Right ventricle myocardium inferior (tissue), 1 donor: ENCODE results near the gene SALL4. TPM values are rescaled to one million over a fixed set of nuclear protein-coding genes. Genes with fewer than 3 reads are reported as not detected.
"Not testable (repeated sequence)": the region's sequence is repeated elsewhere in the genome, so short reads cannot be mapped to it uniquely, and the experiment has no call there.

Experiments
- ATAC-seq: fragments of 200-7000 bp; cut with Tn5 transposase; one replicate; pipeline ENCODE4 v1.9.1; 2020; ENCODE audit warnings: mild to moderate bottlenecking, moderate library complexity
- DNase-seq: peaks from one replicate; pipeline ENCODE4 v3.0.0; 2021; ENCODE audit errors: missing footprints
- intact Hi-C: fragments of 100-400 bp; cut with DNase I; formaldehyde crosslinking; loops from one replicate; pipeline ENCODE4 v1.11.0; 2022
- total RNA-seq: library from RNA; stranded (reverse); fragmentation: NEBNext Ultra II Directional; extraction: Animal tissue kit (Norgen Biotek cat#: 25700); gene quantifications from one replicate; pipeline ENCODE4 v1.2.1, GENCODE V29; 2021
- donor health status: DM: no; HTN: yes; CAD: no; lungs with severe emphysema.

Gene SALL4
- total RNA-seq, 1 donor from 2014 or later, result 0.19 TPM

DNA sequence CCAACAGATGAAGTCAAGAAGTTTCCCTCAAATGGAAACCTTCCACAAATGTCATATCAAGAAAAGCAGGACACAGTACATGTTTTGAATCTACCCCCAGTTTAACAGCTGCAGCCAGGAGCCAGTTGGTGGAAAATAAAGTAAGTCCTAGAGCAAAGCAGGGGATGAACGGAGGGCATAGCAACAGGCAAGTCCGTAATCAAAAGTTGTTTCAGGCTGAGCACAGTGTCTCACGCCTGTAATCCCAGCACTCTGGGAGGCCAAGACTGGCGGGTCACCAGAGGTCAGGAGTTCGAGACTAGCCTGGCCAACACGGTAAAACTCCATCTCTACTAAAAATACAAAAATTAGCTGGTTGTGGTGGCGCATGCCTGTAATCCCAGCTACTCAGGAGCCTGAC lies 2.4 kb upstream of the SALL4 start:
- ATAC-seq (no peak), DNase-seq (no peak)
- intact Hi-C loops, result no loop called here

DNA sequence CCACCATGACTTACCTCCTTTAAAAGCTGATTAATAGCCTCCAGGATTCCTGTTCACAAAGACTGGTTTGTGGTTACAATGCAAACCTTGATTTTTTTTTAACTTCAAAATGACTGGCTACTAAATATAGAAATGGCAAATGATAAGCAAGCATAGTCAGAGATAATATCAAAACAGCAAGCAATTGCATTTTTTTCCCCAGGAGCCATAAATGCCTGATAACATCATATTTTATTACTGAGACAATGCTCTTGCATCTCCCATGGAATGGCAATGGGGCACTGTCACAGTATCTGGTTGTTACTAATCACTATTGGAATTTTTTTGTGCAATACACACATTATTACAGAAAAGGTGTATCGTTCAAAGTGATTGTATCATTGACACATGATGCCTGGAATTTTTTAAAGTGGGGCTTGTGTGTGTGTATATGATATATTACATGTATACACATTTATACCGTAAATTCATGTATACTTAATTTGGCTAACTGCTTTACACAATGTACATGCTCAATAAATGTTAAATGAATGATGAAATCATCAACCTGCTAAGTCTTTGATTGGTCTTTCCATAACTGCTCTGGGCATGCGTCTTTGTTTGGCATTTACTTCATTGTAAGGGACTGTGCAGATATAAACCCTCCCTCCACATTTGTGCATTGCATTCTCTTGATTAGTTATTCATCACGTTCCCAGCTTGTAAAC lies 980 bp upstream of the SALL4 start:
- DNase-seq, result no peak
- ATAC-seq, result no peak
- intact Hi-C loops, result no loop called here

DNA sequence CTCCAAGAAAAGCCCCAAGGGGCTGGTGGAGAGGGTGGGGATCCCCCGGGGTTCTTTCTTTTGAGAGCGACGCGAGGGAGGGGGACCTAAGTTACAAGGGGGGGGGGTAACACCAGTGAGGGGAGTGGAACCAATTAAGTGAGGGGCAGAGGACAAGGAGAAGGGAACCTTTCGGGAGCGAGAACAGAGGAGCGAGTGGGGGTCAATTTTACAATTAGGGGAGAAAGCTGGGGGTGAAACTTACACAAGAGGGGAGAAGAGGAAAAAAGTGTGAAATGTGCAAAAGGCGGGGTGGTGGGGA lies 548 bp downstream of the SALL4 start:
- ATAC-seq, result no peak
- intact Hi-C loops, result no loop called here

DNA sequence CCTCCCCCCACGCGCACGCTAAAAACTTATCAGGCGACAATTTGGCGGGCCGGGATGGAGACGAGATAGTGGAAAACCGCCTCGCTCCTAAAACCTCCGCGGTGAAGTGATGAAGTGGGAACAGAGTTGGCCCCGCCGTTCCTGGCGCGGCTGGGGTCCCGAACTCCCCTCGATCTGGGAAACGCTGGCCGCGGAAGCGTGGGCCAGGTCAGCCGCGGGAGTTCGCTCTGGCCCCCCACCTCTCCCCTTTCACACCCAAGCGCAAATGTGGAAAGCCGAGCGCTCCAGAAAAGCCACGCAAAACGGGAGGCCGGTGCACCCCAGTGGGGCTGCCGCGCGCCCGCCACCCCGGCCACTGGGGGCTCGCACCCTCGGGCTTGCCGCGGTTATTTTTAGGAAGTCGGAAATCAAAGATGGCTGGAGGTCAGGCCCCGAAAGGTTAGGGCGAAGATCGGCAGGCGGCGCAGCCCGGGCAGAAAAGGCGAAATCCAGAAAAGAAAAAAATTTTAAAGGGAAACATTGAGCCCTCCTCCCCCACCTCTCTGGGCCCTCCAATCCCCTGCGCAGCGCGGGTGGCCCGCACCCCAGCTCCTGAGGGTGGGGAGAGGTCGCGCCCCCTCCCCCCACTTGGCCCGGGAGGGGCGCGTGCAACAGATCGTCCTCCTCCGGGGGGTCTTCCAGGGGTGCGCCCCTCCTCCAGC lies 1.0 kb downstream of the SALL4 start:
- DNase-seq (no peak), ATAC-seq (peak; percentile 10)
- intact Hi-C loops, result no loop called here

More for the DNA sequence above, 548 bp downstream of the SALL4 start:
- DNase-seq, result no peak

DNA sequence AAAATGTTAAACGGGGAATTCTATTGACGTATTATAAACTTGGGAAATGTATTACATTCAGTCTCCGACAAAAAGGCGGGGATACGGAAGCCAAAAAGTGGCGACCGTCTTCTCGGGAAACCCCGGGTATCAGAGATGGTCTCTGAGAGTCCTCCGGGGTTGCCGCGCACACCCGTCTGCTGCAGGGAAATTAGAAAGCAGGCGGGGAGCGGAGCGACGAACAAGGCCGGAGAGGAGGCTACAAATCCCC lies 1.5 kb downstream of the SALL4 start:
- intact Hi-C loops, result no loop called here
- ATAC-seq (no peak), DNase-seq (no peak)

DNA sequence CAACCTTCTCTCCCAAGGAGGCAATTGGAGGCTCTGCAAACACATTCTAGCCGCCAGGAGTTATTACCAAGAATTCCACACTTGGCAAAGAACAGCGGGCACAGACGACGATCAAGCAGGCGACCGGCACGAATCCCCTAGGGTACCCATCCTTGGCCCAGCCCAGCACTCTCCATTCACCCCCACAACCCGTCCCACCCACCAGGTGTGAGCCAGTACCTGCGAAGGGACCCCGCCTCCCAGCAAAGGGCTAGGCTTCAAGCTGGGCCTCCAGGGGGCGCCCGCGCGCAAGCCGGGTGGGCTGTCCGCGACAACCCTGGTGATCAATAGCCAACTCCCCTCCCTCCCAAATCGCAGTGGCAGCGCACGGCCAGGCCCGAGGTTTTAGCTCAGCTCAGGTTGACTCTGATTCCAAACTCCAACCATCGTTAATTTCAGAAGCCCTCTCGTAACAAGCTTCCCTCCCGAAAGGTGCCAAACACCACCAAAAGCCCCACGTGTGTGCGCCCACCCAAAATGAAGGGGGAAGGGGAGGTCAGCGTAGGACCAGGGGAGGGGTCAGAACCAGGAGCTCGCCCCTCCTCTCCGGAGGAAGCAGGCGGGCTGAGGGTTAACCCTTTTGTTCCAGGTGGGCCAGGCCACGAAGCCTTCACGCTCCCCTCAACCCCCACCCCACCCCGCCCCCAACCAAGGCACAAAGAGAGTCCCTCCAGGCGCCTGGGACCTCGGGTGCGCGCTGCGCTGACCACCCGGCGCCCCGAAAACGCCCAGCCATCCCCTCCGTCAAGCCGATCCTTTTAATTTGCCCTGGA lies 2.1 kb downstream of the SALL4 start:
- DNase-seq, result no peak
- intact Hi-C loops, result no loop called here
- no peak for ATAC-seq

DNA sequence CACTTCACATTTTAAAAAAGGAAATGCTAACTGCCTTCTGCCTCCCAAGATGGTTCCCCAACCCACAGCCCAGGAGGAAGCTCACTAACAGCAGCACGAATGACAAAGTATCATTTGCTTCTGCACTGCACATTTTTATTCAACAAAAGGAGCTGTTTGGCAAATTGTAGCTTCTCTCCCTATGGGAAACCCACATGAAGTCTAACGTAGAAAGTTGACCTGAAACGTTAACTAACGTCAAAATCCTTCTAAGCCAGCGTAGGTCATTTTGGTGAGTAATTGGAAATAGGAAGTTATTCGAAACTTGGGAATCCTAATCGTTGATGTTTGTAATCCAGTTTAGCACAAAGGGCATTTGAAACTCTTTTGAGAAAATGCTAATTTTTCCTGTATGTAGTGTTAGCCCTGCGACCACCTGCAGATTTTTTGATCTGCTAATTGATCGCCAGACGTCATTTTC lies 2.9 kb downstream of the SALL4 start:
- no peak for DNase-seq
- intact Hi-C loops, result no loop called here
- no peak for ATAC-seq

DNA sequence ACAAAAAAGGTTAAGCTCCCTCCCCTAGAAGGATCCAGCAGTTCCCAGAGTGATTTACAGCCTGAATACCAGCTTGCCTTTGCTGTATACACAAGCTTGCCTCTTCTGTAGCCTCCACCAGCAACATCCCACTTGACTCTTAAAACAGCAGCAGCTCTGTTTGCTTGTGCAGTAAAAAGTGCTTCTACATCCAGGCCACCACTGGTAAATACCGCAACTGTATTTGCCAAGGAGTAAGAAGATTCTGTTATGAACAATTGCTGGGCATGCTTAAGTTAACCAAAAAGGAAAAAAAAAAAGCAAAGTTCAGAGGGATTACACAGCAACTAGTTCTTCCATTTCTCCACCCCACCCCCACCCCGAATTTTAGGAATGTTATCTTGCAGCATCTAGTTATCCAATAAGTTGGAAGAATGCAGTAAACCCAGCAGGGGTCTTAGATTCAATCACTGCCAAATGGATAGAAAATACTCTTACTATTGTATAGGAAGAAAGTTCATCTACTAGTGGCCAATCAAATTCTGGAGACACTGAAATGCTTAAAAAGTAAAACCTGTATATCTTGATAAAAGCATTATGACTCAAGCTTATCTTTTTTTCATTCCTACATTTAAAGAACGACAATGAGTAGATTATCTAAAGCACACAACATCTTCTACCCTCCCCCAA lies 4.8 kb downstream of the SALL4 start:
- DNase-seq, result no peak
- intact Hi-C loops, result no loop called here
- no peak for ATAC-seq

DNA sequence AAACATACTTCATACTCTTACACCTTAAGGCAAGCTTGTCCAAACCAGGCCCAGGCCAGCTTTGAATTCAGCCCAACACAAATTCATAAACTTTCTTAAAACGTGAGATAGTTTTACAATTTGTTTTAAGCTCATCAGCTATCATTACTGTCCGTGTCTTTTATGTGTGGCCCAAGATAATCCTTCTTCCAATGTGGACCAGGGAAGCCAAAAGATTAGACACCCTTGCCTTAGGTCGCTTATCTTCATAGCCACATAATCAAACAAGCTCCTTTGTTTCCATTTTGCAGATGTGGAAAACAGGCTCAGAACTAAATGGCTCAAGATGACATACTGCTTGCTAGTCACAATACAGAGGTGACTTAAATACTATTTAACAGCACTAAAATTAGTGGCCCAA lies 6.0 kb downstream of the SALL4 start:
- DNase-seq (no peak), ATAC-seq (no peak)
- intact Hi-C loops, result no loop called here

DNA sequence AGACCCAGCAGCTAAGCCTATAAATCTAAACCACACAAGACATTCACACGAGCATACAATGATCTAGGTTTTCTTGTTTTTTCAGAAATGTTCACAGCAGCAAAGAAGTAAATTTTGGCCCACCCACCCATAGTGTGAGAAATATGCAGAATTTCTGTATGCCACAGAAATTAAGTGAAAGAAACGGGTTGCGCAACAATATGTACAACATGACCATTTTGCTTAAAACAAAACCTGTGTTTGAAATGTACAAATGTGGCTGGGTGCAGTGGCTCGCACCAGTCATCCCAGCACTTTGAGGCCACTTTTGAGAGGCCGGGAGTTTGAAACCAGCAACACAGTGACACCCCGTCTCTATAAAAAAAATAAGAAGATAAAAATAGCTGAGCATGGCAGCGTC lies 9.4 kb downstream of the SALL4 start:
- intact Hi-C loops, result no loop called here
- DNase-seq (no peak), ATAC-seq (no peak)

DNA sequence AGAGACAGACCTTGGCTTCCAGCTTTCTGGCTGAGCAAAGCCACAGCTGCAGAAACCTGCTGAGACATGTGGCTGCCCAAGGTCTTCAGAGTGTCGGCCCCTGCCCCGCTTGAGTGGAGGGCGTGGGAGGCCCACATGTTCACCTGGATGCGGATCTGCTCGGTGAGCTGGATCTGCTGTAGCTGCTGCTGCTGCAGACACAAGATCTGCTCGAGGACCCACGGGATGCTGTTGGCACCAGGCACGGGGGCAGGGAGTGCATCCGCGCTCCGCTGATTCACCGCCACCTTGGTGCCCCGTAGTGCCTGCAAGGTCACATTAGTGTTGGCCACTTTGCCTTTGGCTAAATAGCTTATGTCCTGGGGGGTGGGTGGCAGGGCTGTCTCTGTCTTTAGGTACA lies 10.7 kb downstream of the SALL4 start:
- DNase-seq (no peak), ATAC-seq (no peak)
- intact Hi-C loops, result no loop called here

DNA sequence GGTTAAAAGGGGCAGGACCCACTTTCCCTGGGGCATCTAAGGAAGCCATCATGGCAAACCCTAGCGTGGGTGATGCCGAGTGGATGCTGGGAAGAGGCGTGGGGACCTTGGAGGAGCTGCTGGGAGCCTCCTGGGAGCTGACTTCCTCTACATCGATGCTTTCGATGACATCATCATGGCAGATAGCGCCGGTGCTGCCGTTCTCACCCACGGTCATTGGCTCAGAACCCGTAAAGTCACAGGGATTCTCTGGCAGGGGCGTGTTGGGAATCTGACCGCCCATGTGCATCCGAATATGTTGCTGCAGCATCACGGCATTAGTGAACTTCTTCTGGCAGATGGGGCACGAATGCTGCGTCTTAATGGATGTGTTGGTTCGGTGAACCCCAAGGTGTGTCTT lies 12.1 kb downstream of the SALL4 start:
- no peak for DNase-seq
- no peak for ATAC-seq
- intact Hi-C loops, result no loop called here

DNA sequence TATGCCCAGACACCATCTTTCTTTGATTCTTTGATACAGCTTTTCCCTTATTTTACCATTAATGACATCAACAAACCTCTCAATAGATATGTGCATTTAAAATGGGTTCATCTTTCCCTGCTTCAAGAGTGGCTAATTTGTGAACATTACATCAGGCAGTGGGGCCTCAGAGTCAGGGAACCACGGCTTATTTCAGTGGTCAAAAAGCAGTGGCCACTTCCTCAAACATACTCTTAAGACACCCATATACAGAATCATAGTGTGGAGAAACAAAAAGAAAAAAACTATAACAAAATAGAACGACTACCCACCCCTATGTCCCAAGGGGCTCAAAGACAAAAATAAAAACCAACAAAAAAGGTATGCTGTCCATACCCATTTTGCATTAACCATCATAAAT lies 12.9 kb downstream of the SALL4 start:
- ATAC-seq (no peak), DNase-seq (no peak)
- intact Hi-C loops, result no loop called here

DNA sequence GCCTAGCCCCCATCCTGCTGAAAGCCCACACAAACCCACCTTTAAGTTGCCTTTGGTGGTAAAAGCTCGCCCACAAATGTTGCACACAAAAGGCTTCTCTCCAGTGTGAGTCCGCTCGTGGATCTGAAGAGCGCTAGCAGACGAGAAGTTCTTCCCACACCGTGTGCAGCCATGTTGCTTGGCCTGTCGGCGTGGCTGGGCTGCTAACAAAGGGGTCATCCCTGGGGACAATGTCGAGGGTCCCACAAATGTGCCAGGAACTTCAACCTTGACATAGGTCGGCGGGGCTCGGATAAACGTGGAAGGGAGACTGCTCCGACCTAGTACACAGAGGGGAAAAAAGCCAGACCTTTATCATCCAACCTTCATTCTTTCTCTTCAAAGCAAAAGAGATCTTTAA lies 13.5 kb downstream of the SALL4 start:
- intact Hi-C loops, result no loop called here
- DNase-seq (no peak), ATAC-seq (no peak)

DNA sequence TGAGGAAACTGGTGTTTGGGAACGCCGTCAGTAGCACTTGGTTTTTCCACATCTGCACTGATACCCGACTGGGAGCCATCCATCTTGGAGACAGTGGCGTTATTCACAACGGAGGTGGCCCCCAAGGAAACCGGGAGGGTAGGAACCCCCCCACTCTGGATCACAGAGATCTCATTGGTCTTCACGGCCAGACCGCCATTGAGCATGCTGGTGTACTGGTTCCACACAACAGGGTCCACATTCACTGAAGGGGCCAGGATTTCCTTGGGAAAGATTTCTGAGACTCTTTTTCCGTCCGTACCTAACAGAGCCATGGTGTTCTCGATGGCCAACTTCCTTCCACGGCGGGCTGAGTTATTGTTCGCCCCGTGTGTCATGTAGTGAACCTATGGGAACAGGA lies 18.0 kb downstream of the SALL4 start:
- ATAC-seq (no peak), DNase-seq (no peak)
- intact Hi-C loops, result no loop called here

DNA sequence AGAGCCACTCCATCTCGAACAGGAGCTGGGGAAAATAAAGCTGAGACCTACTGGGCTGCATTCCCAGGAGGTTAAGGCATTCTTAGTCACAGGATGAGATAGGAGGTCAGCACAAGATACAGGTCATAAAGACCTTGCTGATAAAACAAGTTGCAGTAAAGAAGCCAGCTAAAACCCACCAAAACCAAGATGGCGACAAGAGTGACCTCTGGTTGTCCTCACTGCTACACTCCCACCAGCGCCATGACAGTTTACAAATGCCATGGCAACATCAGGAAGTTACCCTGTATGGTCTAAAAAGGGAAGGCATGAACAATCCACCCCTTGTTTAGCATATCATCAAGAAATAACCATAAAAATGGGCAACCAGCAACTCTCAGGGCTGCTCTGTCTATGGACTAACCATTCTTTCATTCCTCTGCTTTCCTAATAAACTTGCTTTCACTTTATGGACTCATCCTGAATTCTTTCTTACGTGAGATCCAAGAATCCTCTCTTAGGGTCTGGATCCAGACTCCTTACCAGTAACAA lies 24.0 kb downstream of the SALL4 start:
- not testable (repeated sequence) for DNase-seq, ATAC-seq

DNA sequence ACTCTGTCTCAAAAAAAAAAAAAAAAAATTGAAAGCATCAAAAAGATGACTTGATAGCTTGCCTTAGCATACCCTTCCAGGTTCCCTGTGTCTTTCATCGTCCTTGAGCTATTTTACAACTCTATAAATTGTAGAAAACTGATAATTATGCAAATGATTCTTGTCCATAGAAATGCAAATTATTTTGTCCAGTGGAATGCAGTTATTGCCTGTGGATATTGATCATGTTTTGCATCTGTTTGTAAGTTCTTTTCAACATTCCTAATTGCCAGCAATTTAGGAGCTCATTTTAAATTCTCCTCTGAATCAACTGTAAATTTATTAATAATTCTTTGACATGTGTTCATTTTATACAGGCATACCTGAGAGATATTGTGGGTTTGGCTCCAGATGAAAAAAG lies 27.1 kb downstream of the SALL4 start:
- DNase-seq (no peak), ATAC-seq (no peak)
- intact Hi-C loops, result no loop called here

More for the DNA sequence above, 24.0 kb downstream of the SALL4 start:
- intact Hi-C loops, result not testable (repeated sequence)

DNA sequence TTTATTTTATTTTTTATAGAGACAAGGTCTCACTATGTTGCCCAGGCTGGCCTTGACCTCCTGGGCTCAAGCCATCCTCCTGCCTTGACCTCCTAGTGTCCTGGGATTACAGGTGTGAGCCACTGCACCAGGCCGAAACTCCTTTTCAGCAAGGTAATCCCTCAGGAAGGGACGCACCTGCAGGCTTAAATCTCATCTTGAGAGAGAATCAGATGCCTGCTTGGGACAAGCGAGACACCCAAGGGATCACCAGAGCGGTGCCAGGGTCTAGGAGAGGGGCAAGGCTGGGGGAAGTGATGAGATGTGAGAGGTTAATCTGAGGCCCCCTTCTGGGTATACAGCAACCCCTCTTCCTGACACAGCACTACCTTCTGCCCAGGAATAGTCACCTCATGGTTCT lies 30.1 kb downstream of the SALL4 start:
- intact Hi-C loops, result no loop called here
- DNase-seq (no peak), ATAC-seq (no peak)

DNA sequence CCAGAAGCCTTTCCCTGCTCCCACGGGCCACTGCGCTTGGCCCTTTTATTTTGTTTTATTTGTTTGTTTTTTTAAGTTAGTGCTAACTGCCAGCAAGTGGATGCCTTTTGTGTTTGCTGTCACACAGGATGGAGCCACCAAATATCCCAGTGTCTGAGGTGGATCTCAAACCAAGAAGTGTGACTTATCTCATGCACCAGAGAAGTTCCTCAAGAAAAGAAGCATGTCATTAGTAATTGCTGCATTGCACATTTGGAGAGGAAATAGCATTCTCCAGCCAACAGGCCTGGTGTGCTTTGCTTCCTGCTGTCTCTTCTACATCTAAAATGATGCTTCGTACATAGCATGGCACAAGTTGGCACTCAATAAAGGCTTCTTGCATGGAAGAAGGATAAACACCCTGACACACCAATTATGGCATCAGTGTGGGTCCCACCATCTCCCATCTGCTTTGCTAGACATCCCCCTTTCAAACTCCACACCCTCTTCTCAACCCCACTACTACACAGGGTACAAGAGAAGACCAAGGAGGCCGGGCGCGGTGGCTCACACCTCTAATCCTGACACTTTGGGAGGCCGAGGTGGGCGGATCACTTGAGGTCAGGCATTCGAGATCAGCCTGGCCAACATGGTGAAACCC lies 32.2 kb downstream of the SALL4 start:
- intact Hi-C loops, result no loop called here
- DNase-seq (no peak), ATAC-seq (no peak)
